Adrenal gland (tissue), 5 donors: ENCODE data around the gene ADSS1.

Experiments used
- POLR2A ChIP-seq, 2 donors: fragments of 450-650 bp; IDR thresholded peaks; one replicate each; pipeline ENCODE4 v1.6.1; 2017; ENCODE audit warnings: antibody characterized with exemption in 2 of 2, mild to moderate bottlenecking in 2 of 2, moderate library complexity in 1 of 2
- TF ChIP-seq, protein P1 (sequence below), 6 experiments: fragments of 450-650 bp in 4 of 6; fragments of 200-600 bp in 2 of 6; sonication (generic) in 1 of 6; IDR thresholded peaks; 1 replicate in 5 of 6; 2 replicates in 1 of 6; pipeline versions ENCODE4 v1.5.1 to v1.8.0; 2016 to 2021; ENCODE audit warnings: antibody characterized with exemption in 6 of 6, mild to moderate bottlenecking in 2 of 6, moderate library complexity in 1 of 6
- donor health status: DM: no; HTN: no; CAD: no.

DNA sequence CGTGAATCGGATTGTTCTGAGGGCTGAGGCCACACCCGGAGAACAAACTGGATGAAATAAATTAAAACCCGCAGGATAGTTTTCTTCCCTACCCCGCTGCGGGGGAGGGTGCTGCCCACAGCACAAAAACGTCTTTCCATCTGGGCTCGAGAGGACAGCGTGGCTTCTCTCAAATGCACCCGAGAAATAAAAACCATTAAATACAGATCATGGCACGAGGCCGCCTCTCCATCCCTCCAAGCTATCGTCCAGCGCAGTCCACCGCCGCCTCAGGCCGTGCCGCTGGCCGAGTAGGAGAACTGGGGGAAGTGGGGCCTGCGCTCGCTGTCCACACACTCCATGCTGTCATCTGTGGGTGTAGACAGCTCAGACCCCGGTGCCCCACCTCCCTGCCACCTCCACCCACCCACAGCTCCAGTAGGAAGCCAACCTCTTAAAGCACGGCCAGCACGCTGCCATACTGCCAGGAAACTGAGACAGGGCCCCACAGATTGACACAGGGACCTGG, 46.1 kb downstream of the ADSS1 start:
- TF ChIP-seq, protein P1, sequence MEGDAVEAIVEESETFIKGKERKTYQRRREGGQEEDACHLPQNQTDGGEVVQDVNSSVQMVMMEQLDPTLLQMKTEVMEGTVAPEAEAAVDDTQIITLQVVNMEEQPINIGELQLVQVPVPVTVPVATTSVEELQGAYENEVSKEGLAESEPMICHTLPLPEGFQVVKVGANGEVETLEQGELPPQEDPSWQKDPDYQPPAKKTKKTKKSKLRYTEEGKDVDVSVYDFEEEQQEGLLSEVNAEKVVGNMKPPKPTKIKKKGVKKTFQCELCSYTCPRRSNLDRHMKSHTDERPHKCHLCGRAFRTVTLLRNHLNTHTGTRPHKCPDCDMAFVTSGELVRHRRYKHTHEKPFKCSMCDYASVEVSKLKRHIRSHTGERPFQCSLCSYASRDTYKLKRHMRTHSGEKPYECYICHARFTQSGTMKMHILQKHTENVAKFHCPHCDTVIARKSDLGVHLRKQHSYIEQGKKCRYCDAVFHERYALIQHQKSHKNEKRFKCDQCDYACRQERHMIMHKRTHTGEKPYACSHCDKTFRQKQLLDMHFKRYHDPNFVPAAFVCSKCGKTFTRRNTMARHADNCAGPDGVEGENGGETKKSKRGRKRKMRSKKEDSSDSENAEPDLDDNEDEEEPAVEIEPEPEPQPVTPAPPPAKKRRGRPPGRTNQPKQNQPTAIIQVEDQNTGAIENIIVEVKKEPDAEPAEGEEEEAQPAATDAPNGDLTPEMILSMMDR (IDR thresholded peaks at IDR 0.05), result no peak
- TF ChIP-seq POLR2A (IDR thresholded peaks at IDR 0.05), result no peak
